ENCODE data around the gene BCL2L2. TPM values are rescaled to one million over a fixed set of nuclear protein-coding genes. Genes with fewer than 3 reads are reported as not detected.

The BCL2L2 gene
- total and polyA plus RNA-seq, 9 of the 15 experiments (the other 6 are each of a cell fraction or from before 2014, with no cell fraction given) = 2.6 to 32.5 (median 14.7) TPM

- TF ChIP-seq TBL1XR1 (IDR thresholded peaks at IDR 0.05; ENCODE audit: low read length in 2 of 2) (0 out of 4 replicates have a peak, but pooled peaks of 1 of the 2 experiments have one; percentile 34), POLR2AphosphoS2 (IDR thresholded peaks at IDR 0.05; ENCODE audit: low read length) (peak; percentile 5; the same call in 1 of the 2 replicates), OTX1 (CRISPR knock-in tag; IDR thresholded peaks at IDR 0.05) (peak; percentile 71; the same call in 1 of the 2 replicates), FOXK2 (conservative IDR thresholded peaks at IDR 0.05 in 1 of 2, IDR thresholded peaks at IDR 0.05 in 1 of 2; ENCODE audit: low read depth in 2 of 2) (peak; percentile 51 to 73; a peak in 3 of 4 replicates), SNIP1 (IDR thresholded peaks at IDR 0.05; ENCODE audit: low read depth) (no peak), NR2C2 (CRISPR knock-in tag; IDR thresholded peaks at IDR 0.05) (no peak), NR2C2 (tag; IDR thresholded peaks at IDR 0.05) (peak; percentile 31; the same call in 1 of the 2 replicates), MTA1 (IDR thresholded peaks at IDR 0.05; ENCODE audit: borderline replicate concordance) (peak; percentile 81), NFE2L1 (tag; IDR thresholded peaks at IDR 0.05; ENCODE audit: borderline replicate concordance, low read depth) (no peak), MAFF (IDR thresholded peaks at IDR 0.05; ENCODE audit: low read length) (peak; percentile 27; the same call in 1 of the 2 replicates)
- TF ChIP-seq, protein P1, sequence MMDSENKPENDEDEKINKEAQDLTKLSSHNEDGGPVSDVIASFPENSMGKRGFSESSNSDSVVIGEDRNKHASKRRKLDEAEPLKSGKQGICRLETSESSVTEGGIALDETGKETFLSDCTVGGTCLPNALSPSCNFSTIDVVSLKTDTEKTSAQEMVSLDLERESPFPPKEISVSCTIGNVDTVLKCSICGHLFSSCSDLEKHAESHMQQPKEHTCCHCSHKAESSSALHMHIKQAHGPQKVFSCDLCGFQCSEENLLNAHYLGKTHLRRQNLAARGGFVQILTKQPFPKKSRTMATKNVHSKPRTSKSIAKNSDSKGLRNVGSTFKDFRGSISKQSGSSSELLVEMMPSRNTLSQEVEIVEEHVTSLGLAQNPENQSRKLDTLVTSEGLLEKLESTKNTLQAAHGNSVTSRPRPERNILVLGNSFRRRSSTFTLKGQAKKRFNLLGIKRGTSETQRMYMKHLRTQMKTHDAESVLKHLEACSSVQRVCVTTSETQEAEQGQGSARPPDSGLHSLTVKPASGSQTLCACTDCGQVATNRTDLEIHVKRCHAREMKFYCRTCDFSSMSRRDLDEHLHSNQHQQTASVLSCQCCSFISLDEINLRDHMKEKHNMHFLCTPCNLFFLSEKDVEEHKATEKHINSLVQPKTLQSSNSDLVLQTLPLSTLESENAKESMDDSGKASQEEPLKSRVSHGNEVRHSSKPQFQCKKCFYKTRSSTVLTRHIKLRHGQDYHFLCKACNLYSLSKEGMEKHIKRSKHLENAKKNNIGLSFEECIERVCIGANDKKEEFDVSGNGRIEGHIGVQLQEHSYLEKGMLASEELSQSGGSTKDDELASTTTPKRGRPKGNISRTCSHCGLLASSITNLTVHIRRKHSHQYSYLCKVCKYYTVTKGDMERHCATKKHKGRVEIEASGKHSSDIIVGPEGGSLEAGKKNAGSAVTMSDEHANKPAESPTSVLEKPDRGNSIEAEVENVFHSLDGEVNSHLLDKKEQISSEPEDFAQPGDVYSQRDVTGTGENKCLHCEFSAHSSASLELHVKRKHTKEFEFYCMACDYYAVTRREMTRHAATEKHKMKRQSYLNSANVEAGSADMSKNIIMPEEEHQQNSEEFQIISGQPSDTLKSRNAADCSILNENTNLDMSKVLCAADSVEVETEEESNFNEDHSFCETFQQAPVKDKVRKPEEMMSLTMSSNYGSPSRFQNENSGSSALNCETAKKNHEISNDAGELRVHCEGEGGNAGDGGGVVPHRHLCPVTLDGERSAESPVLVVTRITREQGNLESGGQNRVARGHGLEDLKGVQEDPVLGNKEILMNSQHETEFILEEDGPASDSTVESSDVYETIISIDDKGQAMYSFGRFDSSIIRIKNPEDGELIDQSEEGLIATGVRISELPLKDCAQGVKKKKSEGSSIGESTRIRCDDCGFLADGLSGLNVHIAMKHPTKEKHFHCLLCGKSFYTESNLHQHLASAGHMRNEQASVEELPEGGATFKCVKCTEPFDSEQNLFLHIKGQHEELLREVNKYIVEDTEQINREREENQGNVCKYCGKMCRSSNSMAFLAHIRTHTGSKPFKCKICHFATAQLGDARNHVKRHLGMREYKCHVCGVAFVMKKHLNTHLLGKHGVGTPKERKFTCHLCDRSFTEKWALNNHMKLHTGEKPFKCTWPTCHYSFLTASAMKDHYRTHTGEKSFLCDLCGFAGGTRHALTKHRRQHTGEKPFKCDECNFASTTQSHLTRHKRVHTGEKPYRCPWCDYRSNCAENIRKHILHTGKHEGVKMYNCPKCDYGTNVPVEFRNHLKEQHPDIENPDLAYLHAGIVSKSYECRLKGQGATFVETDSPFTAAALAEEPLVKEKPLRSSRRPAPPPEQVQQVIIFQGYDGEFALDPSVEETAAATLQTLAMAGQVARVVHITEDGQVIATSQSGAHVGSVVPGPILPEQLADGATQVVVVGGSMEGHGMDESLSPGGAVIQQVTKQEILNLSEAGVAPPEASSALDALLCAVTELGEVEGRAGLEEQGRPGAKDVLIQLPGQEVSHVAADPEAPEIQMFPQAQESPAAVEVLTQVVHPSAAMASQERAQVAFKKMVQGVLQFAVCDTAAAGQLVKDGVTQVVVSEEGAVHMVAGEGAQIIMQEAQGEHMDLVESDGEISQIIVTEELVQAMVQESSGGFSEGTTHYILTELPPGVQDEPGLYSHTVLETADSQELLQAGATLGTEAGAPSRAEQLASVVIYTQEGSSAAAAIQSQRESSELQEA (IDR thresholded peaks at IDR 0.05; ENCODE audit: low read depth) = no peak
- TF ChIP-seq, protein P2, sequence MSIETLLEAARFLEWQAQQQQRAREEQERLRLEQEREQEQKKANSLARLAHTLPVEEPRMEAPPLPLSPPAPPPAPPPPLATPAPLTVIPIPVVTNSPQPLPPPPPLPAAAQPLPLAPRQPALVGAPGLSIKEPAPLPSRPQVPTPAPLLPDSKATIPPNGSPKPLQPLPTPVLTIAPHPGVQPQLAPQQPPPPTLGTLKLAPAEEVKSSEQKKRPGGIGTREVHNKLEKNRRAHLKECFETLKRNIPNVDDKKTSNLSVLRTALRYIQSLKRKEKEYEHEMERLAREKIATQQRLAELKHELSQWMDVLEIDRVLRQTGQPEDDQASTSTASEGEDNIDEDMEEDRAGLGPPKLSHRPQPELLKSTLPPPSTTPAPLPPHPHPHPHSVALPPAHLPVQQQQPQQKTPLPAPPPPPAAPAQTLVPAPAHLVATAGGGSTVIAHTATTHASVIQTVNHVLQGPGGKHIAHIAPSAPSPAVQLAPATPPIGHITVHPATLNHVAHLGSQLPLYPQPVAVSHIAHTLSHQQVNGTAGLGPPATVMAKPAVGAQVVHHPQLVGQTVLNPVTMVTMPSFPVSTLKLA (conservative IDR thresholded peaks at IDR 0.05) = peak in 1 of 2 experiments; percentile 57; a peak in 2 of 4 replicates
Observed at GRCh38 chr14:23294734-23295561, 11.7 kb upstream of the BCL2L2 start (continued).

Data from K562 (cell line).